Measurements from ENCODE around the gene LAMP5. TPM values are rescaled to one million over a fixed set of nuclear protein-coding genes. Genes with fewer than 3 reads are reported as not detected.

The LAMP5 gene, protein sequence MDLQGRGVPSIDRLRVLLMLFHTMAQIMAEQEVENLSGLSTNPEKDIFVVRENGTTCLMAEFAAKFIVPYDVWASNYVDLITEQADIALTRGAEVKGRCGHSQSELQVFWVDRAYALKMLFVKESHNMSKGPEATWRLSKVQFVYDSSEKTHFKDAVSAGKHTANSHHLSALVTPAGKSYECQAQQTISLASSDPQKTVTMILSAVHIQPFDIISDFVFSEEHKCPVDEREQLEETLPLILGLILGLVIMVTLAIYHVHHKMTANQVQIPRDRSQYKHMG
- total RNA-seq (2022; extraction: Qiagen RNA extraction) = 0.05 to 0.06 TPM in 2 of 5 replicates, not detected in the others

DNA sequence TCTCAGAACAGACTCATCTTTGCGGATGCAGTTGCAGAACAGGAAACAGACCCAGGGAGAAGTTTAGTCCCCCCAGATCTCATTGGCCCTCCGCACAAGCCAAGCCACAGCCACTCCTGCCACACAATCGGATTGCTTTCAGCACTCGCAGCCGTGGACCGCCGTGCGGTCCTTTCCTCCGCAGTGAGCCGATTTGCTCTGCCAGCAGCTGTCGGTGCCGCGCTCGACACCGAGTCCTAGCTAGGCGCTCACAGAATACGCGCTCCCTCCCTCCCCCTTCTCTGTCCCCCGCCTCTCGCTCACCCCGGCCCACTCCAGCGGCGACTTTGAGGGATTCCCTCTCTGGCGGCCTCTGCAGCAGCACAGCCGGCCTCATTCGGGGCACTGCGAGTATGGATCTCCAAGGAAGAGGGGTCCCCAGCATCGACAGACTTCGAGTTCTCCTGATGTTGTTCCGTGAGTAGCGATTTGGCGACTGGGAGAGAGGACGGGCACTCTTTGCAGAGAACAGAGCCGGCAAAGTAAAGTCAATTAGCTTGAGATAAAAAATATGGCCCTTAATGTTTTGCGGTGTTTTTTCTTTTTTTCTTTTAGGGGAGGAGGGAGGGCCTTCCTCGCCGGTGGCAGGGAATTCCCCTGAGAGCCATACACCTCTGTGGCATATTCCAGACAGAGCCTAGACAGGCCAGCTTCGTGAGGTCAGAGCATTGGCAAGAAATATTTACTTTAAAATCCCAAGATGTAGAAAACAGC, at the start of gene LAMP5:
TSS of gene LAMP5 (plus strand) at position 130 of the 753 bp plus-strand sequence. CDS start at position 393, 263 bp downstream.

Measured in A549 treated with CORT108297 at 1 μM for 4 hours (cell line).